ENCODE measurements around the gene HOXD4.

HOXD4 gene

DNA sequence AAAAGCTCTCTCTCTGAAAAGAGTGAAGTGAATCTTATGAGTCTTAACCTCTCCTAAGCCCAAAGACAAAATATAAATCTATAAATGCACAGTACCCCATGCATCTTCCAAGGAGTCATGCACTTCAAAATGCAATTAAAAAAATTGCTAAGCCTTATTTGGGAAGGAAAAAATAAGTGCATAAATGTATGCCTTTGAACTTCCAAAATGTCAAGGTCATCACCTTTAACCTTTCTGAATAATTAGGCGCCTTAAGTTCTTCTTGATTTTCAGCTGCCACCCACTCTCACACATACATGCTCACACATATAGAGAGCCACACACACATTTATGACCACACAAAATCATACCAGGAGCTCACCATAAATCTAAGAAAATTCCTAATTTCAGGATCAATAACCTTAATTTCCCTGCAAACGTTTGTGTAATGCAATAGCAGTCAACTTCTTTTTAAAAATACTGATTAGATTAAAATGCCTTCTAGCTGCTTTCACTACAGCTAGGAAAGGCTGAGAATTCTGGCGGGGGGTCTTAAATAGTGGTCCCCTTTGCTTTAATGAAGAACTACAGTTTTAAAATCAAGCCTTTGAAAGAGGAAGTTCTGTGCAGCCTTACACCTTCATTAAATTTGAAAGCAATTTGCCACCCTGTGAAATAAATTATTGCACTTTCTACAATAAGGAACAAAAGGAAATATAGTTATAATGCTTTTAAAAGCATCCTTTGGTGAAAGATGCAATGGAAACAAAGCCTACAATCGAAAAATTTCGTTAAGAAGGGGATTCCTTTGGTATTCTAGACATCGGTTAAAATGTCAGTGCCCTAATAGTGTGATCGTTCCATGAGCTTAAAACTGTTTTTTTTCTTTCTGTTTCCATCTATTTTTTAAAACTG lies 40.7 kb upstream of the HOXD4 start:
- TF ChIP-seq, protein P1, sequence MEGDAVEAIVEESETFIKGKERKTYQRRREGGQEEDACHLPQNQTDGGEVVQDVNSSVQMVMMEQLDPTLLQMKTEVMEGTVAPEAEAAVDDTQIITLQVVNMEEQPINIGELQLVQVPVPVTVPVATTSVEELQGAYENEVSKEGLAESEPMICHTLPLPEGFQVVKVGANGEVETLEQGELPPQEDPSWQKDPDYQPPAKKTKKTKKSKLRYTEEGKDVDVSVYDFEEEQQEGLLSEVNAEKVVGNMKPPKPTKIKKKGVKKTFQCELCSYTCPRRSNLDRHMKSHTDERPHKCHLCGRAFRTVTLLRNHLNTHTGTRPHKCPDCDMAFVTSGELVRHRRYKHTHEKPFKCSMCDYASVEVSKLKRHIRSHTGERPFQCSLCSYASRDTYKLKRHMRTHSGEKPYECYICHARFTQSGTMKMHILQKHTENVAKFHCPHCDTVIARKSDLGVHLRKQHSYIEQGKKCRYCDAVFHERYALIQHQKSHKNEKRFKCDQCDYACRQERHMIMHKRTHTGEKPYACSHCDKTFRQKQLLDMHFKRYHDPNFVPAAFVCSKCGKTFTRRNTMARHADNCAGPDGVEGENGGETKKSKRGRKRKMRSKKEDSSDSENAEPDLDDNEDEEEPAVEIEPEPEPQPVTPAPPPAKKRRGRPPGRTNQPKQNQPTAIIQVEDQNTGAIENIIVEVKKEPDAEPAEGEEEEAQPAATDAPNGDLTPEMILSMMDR (IDR thresholded peaks at IDR 0.05; ENCODE audit: insufficient read depth, low read depth, low read length, missing control alignments): no peak
- no peak overlapping the region for H3K4me3 ChIP-seq (ENCODE audit: low read depth, low read length)
- DNase-seq (ENCODE audit: low read depth): no peak

GRCh38 chr2:176111309-176111663 lies 40.1 kb upstream of the HOXD4 start:
- TF ChIP-seq, protein P1 (IDR thresholded peaks at IDR 0.05; ENCODE audit: insufficient read depth, low read depth, low read length, missing control alignments): peak; percentile 63
- DNase-seq (ENCODE audit: low read depth): peak; percentile 48
- no peak overlapping the region for H3K4me3 ChIP-seq (ENCODE audit: low read depth, low read length)

GRCh38 chr2:176111846-176112374 lies 39.4 kb upstream of the HOXD4 start:
- TF ChIP-seq, protein P1 (IDR thresholded peaks at IDR 0.05; ENCODE audit: insufficient read depth, low read depth, low read length, missing control alignments): no peak
- no peak overlapping the region for H3K4me3 ChIP-seq (ENCODE audit: low read depth, low read length)
- DNase-seq (ENCODE audit: low read depth): no peak

GRCh38 chr2:176112375-176113302 lies 38.7 kb upstream of the HOXD4 start:
- no peak for DNase-seq (ENCODE audit: low read depth)
- TF ChIP-seq, protein P1 (IDR thresholded peaks at IDR 0.05; ENCODE audit: insufficient read depth, low read depth, low read length, missing control alignments): no peak
- no peak overlapping the region for H3K4me3 ChIP-seq (ENCODE audit: low read depth, low read length)

DNA sequence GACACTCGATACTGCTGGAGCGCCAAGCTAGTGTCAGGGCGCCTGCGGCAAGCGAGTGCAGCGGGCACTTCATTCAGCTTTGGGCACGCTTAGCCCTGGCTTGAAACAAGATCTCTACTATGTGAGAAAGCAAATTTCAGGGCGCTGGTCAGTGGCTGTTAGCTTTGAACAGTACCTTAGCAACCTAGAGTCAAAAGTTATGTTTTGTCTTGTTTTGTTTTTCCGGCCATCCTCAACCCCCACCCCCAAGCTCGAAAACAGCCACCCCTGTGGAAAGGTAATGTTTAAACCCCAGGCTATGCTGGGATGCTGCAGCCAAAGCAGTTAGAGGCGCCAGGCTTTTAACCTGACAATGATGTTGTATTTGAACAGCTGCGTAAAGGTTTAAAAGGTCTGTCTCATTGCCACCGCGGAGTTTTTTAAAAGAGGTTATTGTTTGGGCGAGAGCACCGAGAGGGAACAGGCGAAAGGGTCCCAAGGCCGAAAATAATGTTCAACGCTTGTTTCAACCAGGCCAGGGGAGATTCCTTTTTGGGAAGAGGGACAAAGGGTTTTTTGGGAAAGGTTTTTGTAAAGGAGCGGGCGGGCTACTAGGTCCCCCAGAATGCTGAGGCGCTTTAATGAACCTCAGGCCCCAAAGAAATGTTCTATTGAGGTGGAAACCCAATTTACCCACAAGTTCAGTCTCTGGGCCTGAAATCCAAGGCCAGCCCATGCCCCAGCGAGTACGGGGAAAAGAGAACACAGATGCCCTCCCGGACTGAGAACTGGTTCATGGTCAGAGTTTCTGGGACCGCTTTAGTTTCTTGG lies 37.0 kb upstream of the HOXD4 start:
- H3K4me3 ChIP-seq (ENCODE audit: low read depth, low read length): no peak overlapping the region
- DNase-seq (ENCODE audit: low read depth): no peak
- TF ChIP-seq, protein P1 (IDR thresholded peaks at IDR 0.05; ENCODE audit: insufficient read depth, low read depth, low read length, missing control alignments): no peak

Data from GM12865 (cell line).